HG03432 (cell line): ENCODE measurements around the gene SOD2.
"Not testable (repeated sequence)": the region's sequence is repeated elsewhere in the genome, so short reads cannot be mapped to it uniquely, and the experiment has no call there.

Source experiments
- ATAC-seq: cut with Tn5 transposase; IDR thresholded peaks from one replicate; pipeline ENCODE4 v1.9.1; 2021; ENCODE audit warnings: mild to moderate bottlenecking, moderate library complexity; ENCODE audit not compliant: unreplicated experiment

Gene SOD2

DNA sequence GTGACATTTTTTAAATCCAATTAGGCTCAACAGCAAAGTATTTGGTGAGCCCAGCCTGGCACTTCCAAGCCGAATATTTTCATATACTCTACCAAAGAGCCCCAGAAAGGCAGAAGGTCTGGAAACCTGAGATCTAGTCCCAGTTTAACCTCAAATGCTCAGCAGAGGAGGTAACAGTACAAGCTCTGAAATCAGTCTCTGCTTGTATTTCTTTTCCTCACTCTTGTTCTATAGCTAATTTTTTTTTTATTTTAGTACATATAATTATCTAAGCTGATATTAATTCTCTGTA, 9.1 kb downstream of the SOD2 start:
- ATAC-seq = no peak

DNA sequence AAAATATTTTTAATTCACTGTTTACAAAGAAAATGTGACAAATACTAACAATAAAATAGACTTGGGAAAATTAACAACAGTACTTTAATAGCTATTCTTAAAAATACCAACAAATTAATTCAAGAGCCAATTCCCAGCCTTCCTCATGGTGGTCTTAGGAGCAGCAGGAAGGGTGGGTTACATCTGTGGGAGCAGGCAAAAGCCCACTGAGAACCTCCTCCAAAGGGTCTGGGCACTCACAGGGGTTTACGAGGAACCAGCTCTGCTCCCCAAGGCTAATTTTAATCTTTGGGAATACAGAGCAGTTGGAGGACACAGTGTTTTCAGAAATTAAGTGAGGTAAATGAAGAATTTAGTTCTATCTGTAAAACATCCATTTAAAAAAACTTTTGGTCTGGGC, 10.2 kb downstream of the SOD2 start:
- ATAC-seq = no peak

DNA sequence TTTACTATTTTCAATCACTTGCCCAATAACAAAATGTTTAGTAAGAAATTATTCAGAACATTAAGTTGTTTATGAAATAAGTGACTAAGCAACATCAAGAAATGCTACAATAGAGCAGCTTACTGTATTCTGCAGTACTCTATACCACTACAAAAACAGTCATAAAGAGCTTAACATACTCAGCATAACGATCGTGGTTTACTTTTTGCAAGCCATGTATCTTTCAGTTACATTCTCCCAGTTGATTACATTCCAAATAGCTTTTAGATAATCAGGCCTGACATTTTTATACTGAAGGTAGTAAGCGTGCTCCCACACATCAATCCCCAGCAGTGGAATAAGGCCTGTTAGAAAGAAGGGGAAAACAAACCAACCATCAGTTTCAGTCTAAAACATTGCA, 10.7 kb downstream of the SOD2 start:
- no peak for ATAC-seq

DNA sequence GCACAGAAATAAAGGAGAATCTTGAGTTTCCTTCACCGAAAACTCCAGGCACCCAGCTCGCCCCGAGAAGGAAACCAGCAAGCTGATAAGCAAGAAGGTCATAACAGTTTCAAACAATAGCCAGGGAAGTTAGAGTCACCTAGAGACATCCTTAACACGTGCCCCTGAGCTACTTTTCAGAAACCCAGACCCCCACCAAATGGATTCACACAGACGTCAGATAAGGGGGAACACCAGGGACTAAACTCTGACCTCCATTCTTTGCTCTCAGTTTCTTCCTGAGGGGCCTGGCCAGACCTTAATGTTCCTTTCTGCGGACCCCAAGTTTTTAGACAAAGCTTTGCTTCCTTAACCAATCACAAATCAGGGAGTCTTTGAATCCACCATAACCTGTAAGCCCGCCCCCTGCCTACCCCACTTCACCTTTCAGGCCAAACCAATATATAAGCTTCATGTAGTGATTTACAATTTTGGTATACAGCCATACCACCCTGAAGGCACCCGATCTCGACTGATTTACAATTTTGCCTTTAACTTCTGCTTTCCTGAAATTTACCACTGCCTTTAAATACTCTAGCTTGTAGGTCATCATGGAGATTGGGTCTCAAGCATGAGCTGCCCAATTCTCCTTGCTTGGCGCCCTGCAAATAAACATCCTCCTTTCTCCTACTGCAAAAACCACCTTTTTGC, 11.7 kb downstream of the SOD2 start:
- ATAC-seq = no peak

GRCh38 chr6:159680104-159680503, 12.9 kb downstream of the SOD2 start:
- no peak for ATAC-seq

GRCh38 chr6:159679091-159680077, 13.7 kb downstream of the SOD2 start:
- peak; percentile 61 for ATAC-seq

GRCh38 chr6:159678574-159678973, 14.5 kb downstream of the SOD2 start:
- ATAC-seq = no peak

GRCh38 chr6:159677506-159678165, 15.4 kb downstream of the SOD2 start:
- no peak for ATAC-seq

- no peak for ATAC-seq
Observed at GRCh38 chr6:159676890-159677505, 16.0 kb downstream of the SOD2 start.

DNA sequence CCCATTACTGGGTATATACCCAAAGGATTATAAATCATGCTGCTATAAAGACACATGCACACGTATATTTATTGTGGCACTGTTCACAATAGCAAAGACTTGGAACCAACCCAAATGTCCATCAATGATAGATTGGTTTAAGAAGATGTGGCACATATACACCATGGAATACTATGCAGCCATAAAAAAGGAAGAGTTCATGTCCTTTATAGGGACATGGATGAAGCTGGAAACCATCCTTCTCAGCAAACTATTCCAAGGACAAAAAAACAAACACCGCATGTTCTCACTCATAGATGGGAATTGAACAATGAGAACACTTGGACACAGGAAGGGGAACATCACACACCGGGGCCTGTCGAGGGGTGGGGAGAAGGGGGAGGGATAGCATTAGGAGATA, 16.8 kb downstream of the SOD2 start:
- not testable (repeated sequence) for ATAC-seq

GRCh38 chr6:159665868-159666635, 27.0 kb downstream of the SOD2 start:
- ATAC-seq = no peak

GRCh38 chr6:159663368-159663889, 29.6 kb downstream of the SOD2 start:
- ATAC-seq = not testable (repeated sequence)

DNA sequence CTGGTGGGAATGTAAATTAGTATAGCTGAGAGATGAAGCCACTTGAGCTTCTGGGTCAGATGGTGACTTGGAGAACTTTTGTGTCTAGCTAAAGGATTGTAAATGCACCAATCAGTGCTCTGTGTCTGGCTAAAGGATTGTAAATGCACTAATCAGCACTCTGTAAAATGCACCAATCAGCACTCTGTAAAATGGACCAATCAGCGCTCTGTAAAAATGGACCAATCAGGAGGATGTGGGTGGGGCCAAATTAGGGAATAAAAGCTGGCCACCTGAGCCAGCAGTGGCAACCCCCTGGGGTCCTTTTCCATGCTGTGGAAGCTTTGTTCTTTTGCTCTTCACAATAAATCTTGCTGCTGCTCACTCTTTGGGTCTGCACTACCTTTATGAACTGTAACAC, 31.1 kb downstream of the SOD2 start:
- ATAC-seq = not testable (repeated sequence)

DNA sequence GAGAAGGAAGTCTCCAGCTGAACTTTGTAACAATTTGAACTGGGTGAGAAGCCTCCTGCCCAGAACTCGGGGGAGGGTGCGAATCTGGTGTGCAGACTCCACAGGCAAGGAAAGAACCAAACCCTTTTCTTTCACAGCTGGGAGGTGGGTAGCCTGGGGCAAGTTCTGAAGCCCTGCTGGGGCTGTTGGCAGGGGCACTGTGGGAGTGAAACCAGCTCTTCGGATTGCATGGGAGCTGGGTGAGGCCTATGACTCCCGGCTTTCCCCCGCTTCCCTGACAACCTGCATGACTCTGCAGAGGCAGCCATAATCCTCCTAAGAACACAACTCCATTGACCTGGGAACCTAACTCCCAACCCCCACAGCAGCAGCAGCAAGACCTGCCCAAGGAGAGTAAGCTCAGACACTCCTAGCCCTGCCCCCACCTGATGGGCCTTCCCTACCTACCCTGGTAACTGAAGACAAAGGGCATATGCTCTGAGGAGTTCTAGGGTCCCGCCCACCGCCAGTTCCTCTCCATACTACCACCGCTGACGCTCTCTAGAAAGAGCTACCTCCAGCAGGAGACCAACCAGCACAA, 37.5 kb downstream of the SOD2 start:
- ATAC-seq = no peak

DNA sequence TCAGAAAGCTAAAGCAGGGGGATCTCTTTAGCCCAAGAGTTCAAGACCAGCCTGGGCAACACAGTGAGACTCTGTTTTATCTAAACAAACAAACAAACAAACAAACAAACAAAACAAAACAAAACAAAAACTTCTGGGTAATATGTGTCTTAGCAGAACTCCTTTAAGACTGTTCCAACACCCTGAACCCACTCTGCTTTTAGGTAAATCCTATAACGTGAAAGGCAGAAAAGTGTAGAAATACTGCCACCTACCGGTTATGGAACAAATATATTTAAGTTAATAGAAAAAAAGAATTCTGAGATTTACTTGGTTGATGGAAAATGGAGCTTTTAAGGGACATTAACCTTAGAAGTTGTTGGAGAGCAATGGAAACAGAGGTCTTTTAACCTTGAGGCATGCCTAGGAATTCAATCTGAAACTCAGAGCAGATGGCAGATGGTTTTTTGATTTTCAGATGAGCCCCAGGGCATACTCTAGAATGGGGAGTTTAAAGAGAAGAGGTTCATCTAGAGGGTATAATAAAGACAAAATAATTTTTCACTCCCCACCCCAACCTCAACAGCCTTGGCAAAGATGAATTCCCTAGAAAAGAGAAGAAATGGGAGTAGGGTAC, 38.5 kb downstream of the SOD2 start:
- no peak for ATAC-seq

DNA sequence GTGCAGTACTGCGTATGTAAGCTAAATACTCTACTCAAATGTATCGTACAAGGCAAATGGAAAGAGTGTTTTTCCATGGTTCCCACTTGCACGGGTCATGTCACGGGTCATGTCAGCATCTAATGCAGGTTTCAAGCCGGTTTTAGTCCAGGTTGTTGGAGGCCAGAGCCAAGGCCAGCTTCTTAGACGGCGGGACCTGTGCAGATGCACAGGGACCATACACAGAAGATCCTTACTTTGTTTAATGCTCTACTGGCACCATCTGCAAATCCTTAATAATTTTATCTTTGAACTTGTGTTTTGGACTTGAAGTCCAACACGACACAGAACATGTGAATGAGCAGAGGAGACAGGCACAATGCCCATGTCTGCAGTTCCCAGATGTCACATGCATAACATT, 42.7 kb downstream of the SOD2 start:
- no peak for ATAC-seq

GRCh38 chr6:159649441-159649840, 43.6 kb downstream of the SOD2 start:
- no peak for ATAC-seq

DNA sequence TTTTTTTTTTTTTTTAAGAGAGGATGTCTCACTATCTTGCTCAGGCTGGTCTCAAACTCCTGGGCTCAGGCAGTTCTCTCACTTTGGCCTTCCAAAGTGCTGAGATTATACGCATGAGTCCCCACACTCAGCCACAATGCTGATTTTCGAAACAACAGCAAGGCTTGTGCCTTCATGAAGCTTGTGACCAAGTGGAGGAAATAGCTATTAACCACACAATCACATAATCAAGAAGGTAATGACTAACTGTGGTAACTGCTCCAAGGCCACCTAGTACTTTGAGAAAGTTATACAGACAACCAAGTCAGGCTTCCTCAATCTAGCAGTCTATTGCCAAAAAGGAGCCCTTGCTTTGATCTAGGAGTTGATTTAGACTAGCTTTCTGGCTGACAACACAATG, 46.3 kb downstream of the SOD2 start:
- peak; percentile 94 for ATAC-seq

DNA sequence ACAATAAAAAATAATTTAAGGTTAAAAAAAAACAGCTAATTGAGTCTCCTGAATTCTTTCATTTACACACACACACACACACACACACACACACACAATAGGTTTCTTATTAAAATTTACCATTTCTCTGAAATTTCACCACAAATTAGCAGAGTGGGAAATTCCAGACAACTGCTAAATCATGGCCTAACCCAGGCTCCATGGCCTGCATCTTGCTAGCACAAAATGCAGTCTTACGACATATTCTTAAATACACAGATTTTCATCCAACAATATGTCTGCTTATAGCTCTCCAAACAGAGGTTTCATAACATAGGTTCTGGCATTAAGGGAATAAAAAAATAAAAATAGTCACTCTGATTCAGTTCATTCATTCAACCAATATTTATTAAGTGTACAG, 46.9 kb downstream of the SOD2 start:
- ATAC-seq = no peak

GRCh38 chr6:159645640-159646039, 47.4 kb downstream of the SOD2 start:
- ATAC-seq = no peak
